ENCODE results near the gene MTMR12.
"Not testable (repeated sequence)": the region's sequence is repeated elsewhere in the genome, so short reads cannot be mapped to it uniquely, and the experiment has no call there.

The MTMR12 gene

DNA sequence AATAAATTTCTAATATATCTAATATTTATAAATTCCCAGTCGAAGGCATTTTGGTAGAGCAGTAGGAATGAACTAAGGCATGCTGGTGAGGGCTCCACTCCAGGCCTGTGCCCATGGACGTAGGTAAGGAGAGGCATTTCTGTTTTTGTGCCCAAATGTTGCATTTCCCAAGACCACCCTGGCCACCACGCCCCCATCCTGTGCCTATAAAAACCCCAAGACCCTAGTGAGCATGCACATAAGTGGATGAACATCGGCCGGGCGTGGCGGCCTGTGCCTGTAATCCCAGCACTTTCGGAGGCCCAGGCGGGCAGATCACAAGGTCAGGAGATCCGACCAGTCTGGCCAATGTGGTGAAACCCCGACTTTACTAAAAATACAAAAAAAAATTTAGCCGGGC lies 10.1 kb upstream of the MTMR12 start:
- DNase-seq, result no peak

DNA sequence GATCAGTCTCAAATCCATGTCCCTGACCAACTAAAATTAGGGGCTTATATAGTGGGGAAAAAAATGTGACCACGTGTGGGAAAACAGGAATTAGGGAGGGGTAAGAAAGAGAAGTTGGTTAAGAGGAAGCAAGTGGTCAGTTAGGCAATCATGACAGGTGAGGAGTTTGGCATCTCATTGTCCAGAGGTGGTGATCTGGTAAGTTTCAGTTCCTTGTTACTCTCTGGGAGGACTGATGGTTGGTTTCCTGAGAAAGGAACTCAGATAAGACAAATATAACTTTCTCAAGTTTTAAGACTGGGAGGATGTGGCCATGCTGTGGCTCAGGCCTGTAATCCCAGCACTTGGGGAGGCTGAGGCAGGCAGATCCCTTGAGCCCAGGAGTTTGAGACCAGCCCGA lies 9.0 kb upstream of the MTMR12 start:
- DNase-seq, result peak; percentile 40

DNA sequence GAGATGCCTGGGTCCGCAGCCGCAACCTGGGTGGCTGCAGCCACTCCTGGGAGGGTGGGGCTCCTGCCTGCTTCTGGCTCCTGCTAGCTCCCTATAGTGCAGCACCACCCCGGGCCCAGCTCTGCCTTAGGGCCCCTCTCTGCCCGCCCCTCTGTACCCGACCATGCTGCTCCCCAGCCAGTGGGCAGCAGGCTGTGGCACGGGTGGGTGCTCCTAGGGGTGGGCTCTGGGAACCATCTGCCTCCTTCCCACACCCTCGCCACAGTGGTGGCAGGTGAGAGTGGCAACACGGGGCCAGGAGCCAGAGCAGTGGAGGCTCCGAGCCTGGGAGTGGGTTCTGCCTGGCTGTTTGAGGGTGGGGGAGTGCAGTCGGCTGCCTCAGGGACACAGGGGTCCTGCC lies 7.8 kb upstream of the MTMR12 start:
- DNase-seq, result no peak

DNA sequence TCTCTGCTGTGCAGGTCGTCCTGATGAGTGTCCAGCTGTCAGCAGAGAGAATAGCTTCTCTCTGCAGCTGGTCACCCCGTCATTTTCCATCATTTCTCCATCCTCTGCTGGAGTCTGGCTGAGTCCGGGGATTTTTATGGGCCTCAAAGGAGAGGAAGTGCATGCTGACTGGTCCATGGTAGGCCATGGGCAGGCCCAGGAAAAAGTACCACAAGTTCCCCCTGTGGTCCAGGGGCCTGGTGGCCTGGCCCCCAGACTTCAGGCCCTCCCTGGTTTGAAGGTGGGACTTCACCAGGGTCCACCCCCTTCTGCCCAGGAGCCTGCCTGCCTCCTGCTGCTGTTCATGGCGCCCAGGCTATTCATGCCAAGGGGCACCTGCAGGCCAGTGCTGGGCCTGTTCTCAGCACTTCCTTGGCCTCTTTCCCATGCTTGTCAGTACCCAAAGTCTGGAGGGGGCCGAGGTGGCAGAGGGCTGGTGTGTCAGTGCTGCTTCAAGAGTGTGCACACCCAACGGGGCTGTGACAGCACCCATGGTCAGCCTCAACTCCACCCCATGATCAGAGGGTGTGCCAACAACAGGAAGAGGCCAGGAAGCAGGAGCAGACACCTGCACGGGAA lies 7.3 kb upstream of the MTMR12 start:
- DNase-seq, result no peak

DNA sequence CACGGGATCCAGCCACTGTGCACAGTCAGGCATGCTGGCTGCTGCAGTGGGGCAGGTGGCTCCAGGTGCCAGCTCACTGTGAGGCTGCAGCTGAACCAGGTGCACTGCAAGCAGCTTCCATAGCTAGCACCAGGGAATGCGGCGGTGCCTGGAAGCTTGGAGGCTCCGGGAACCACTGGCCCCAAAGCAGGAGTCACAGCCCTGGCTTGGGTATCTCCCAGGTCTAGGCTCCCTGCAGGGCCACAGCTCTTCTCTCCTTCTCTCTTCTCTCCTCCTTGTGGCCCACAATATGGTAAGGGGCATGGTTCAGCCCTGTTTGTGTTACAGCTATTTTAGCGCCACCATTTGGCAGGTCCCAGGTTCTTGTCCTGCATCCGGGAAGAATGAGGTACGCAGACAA lies 6.7 kb upstream of the MTMR12 start:
- DNase-seq, result no peak

DNA sequence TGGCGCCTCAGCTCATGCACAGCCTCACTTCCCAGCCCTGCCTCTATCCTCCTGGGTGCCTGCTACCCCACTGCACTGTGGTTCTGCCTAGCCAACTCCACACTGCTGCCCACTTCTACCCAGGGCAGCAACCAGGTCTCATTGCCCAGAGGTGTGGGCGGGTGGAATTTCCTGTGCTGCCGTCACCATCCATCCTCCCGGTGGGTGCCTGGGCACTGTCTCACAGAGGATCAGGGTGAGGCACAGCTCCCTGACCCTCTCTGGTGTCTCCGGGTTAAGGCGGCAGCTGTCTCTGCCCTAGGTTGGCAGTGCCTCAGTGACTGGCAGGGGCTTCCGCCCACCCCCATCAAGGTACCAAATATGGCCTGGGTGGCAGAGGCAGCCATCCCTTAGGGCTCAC lies 4.3 kb upstream of the MTMR12 start:
- no peak for DNase-seq

DNA sequence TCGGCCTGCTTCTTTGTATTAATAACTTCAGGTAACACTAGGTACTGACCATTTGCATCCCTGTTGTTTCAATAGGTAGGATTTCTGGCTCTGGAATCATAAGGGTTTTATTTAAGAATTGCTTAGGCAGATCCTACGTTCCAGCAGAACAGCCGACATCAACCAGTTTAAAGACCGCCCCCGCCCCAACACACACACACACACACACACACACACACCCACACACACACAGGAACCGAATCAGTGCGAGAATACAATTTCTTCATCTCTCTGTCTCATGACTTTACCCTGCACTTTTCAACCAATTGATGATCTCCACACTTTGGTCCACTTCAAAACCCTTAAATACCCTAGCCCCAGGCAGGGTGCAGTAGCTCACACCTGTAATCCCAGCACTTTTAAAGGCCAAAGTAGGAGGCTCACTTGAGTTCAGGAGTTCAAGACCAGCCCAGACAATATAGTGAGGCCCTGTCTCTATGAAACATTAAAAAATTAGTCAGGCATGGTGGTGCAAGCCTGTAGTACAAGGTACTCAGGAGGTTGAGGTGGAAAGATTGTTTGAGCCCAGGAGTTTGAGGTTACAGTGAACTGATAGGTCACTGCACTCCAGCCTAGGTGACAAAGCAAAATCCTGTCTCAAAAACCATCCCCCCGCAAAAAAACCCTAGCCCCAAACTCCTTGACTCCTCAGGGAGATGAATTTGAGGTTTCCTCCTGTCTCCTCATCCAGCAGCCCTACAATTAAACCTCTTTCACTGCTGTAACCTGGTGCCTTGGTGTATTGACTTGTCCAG lies 2.7 kb upstream of the MTMR12 start:
- DNase-seq, result no peak

DNA sequence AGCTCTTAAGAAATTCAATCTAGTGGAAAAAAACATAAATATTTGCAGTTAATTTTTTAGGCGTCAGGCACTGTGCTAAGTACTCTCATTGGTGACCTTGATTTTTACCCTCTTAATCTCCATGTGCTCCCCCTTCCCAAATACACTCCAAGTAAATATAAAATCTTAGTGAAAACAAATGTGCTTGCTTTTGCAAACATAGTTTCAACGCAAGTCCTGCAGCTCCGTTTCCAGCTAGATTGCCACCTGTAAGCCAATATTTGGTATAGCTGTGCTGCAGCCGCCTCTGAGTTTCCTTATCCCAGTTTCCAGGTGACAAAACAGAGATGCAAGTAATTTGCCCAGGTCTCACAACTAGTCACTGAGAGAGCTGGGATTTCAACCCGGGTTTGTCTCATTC lies 1.9 kb upstream of the MTMR12 start:
- DNase-seq, result no peak

DNA sequence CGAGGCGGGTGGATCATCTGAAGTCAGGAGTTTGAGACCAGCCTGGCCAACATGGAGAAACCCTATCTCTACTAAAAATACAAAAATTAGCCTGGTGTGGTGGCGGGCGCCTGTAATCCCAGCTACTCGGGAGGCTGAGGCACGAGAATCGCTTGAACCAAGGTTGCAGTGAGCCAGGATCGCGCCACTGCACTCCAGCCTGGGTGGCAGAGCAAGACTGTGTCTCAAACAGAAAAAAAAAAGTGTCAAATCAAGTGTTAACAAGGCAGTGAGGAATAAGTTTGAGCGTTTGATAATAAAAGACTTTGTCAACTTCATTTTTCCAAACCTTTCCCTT lies 1.4 kb upstream of the MTMR12 start:
- not testable (repeated sequence) for DNase-seq

DNA sequence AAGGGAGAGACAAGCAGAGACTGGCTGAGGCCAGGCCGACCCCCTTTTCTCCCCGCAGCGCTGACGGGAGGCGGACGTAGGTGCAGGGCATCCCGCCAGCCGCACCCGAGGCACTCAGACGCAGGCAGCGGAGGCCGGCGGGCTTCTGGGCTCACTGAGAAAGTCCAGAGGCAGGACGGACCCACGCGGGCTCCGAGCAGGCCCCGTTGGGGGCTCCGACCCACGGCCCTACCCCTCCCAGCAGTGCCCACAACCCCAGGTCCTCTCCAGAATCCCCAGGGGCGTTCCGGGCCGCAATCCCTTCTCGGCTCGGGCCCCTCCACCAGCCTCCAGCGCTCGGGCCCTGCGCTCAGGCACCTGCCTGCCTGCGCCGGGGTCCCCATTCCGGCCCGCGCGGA lies 543 bp downstream of the MTMR12 start:
- DNase-seq, result peak; percentile 59

DNA sequence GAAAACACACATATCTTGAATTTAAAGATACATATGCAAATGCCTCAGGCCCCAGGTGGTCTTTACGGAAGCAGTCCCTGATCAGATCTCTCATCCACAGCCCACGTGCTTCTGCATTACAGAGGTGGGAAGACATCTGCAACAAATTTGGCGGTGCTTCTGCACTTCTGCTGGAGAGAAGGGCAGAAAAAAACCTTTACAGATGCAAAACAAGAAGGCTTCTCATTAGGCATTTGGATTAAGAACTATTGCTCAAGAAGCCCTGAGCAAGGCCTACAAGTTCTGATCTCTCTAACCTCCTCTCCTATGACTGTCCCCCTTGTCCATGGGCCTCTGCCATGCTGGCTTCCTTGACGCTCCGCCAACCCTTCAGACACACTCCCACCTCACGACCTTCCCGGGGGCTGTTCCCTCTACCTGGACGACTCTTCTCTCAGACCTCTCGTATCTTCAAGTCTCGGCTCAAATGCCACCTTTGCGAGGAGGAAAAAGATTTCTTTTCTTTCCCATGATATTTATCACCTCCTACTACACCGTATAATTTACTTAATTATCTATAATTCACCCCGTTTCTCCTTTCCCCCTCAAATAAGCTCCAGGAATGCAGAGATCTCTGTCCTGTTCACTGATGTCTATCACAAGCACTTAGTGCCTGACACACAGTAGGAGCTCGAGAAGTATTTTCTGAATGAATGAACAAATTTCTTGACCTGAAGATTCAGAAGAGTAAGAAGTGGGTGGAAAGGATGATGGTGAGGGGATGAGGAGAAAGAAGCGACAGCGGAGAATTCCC lies 1.1 kb downstream of the MTMR12 start:
- DNase-seq, result no peak

DNA sequence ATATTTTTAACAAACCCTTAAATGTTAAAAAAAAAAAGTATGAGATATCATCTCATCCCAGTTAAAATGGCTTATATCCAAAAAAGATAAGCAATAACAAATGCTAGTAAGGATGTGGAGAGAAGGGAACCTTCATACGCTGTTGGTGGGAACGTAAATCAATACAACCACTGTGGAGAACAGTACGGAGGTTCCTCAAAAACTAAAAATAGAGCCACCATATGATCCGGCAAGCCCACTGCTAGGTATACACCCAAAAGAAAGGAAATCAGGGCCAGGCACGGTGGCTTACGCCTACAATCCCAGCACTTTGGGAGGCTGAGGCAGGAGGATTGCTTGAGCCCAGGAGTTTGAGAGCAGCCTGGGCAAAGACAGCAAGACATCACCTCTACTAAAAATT lies 3.0 kb downstream of the MTMR12 start:
- DNase-seq, result no peak

DNA sequence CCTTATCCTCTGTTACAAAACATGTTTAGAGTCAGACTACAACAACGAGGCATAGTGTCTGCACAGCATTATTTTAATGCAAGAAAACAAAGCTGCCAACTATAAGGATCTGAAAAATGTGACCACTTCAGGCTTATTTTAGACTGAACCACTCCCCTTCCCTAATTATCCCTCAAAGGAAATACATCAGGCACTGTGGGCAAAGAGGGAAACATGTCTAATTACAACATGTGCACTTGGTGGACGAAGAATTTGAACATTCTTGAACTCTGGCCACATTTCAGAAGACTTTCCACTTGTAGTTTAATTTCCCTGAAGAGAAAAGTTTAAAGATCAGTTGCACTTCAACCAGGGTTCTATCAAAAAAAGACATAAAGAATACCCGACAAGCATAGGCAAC lies 3.8 kb downstream of the MTMR12 start:
- no peak for DNase-seq

DNA sequence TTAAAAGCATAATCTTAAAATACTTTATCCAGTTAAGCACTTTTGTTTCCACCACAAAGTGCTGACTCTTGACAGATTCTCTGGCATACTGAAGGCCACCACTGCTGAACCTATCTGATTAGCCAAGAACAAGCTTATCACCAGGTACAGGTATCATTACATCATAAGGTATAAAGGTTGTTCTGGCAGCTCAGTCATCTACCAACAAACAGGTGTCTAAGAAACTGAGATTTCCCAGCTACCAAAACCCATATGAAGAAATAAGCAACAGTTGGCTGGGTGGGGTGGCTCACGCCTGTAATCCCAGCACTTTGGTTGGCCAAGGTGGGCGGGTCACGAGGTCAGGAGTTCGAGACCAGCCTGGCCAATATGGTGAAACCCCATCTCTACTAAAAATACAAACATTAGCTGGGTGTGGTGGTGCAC lies 5.0 kb downstream of the MTMR12 start:
- no peak for DNase-seq

DNA sequence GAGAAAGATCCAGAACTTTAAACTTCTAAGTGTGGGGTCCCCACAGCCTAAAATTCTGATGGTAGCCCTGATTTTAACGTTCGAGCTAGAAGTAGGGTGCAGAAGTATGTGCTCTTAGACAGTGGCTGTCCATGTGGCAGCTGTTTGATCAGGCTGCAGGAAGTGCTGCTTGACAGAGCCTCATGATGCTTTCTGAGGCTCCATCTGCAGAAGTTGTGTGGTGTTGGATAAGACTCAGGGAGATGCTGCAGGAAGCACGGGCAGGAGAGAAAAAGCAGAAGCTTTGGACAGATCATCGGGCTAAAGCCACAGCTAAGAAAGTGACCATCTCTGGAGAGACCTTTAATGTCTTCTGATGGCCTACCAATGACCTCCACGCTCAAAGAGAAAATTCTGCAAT lies 8.1 kb downstream of the MTMR12 start:
- DNase-seq, result no peak

DNA sequence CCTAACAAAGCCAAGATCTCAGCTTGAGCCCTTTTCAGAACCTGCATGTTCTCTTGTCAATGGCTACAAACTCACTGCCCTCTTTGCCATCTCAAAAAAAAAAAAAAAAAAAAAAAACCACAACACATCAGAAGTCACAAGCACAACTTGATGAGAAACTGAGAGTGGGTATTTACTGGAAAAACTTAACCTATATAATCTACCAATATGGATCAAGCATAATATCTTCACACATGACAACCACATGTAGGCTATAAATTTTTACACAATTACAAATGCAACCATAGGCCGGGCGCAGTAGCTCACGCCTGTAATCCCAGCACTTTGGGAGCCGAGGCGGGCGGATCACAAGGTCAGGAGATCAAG lies 9.0 kb downstream of the MTMR12 start:
- DNase-seq, result no peak

DNA sequence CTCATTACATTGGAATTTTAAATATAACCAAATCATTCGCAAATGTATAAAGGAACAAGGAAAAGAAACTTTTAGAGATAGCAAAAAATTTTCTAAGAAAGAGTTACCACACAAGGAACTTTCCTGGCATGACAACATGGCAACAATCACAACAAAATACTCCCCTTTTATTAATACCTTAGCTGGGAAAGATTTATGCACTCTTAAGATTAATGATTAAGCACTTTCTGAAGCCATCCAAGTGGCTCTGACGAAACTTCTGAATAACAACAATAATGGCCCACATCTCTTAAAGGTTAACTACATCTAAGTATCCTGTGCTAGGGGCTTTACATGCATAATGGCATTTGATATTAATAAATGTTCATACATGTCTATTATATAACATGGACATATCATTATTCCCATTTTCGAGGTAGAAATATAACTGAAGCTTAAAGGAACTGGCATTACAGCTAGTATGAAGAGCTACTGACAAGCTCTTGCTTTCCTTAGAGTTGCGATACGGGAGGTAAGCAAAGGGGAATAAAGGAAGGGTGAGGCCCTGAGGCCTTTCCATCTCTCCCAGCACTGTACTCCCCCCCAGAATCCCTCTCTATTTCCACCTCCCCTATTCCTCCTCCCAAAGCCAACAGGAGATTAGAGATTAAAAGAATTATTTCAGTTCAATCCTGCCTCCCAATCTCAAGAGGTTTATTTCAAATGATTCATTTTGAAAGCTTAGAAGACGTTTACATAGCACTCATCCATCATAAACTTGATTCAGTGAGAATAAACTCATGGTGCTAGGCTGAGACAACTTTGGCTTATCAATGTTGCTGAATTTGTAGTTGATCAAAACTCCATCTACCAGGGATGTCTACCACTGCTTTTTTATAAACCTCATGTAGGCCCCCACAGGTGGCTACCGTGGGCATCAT lies 9.6 kb downstream of the MTMR12 start:
- DNase-seq, result no peak

DNA sequence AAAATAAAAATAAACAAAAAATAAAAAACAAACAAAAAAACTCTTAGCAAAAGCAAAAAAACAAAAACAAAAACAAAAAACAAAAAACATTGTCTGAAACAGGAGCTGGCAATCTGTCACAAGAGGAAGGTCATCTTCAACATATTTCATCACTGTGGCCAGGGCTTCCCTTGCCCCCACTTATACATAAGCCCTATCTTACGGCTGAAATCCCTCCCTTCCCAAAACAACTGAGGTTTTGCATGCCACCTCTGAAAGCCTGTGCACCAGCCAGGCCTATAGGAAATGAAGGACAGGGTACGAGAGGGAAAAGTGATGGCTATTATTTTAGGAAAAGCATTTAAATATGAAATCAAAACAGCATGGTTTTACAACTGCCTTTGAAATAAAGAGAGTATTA lies 10.8 kb downstream of the MTMR12 start:
- no peak for DNase-seq

DNA sequence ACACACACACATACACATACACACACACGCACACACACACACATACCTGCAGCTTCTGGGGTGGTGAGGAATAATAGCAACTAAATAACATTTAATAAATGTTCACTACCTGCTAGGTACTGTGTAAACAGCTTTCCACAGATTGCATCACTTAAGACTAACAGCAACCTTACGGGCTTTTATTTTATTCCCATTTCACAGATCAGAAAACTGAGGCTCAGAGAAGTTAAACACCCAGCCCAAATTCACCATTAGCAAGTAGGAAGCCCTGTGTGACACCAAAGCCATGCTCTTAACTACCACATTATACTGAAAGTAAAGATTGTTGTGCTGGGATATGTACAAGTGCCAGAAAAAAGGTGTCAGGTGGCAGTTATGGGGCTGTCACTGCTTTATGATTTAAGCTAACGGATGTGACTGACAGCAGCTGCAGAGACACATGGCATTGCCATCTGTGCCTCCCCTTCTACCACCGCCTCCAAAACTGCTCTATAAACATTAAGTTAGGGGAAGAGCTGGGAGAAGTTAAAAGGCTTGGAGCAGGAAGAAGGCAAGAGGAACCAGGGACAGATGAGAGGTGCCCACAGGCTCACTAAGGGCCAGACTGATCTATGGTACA lies 13.6 kb downstream of the MTMR12 start:
- no peak for DNase-seq

DNA sequence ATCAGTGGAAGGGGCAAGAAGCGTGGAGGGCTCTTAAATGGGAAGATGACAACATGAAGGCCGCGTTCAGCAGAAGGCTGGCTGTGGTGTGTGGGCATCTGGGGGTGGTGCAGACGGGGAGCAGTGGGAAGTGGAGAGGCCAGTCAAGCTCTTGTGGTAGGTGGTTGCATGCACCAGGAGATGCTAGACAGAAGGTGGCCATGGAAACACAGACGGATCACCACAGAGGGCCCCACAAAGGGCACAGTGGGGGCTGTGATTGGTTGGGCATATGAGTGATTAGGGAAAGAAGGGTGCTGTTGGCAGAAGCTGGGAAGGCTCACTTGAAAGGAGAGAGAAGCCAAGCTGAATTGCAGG lies 14.7 kb downstream of the MTMR12 start:
- no peak for DNase-seq

DNA sequence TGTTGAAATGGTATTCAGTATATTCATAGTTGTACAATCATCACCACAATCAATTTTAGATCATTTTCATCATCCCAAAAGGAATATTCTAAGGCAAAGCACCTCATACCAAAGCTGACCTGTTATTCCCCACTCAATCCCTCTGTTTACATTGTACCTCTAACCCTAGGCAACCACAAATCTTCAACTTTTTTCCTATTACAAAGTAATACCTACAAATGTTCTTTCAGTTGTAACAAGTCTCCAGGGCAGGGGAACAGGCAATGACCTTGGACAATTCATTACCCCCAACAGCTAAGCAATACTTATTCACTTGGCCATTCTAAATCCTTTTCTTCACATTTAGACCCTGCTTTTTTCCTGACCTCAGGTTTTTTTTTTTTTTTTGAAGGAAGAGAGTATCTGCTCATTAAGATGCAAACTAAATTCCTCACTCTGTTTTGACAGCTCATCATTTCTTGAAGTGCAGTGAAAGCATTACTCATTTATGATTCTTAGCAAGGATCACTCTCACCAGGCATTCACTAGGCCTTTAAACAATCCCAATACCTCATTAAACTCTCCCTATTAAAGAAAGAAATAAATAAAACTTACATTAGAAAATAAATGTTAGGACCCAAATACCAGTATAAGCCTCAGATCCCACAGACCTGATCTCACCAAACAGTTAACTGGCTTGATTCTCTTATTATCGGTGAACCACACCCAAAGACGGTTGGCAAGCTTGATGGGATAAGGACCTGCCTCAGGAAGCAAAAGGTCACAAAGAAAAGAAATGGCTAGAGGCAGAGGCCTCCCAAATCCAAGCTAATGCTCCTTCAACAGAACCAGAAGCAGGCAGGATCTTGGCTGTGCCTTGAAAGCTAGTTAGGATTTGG lies 15.3 kb downstream of the MTMR12 start:
- DNase-seq, result no peak
